WI38 (cell line): ENCODE measurements around the gene FLRT1.

Experiments used
- H3K4me3 ChIP-seq: 2 replicates; pipeline ENCODE4 v1.5.1; 2011; ENCODE audit warnings: low read depth, mild to moderate bottlenecking, control low read depth, low read length
- TF ChIP-seq, protein P1 (sequence below): IDR thresholded peaks from 2 replicates; pipeline ENCODE4 v1.5.1; 2012; ENCODE audit warnings: low read depth, mild to moderate bottlenecking, control low read depth, low read length

The FLRT1 gene, protein sequence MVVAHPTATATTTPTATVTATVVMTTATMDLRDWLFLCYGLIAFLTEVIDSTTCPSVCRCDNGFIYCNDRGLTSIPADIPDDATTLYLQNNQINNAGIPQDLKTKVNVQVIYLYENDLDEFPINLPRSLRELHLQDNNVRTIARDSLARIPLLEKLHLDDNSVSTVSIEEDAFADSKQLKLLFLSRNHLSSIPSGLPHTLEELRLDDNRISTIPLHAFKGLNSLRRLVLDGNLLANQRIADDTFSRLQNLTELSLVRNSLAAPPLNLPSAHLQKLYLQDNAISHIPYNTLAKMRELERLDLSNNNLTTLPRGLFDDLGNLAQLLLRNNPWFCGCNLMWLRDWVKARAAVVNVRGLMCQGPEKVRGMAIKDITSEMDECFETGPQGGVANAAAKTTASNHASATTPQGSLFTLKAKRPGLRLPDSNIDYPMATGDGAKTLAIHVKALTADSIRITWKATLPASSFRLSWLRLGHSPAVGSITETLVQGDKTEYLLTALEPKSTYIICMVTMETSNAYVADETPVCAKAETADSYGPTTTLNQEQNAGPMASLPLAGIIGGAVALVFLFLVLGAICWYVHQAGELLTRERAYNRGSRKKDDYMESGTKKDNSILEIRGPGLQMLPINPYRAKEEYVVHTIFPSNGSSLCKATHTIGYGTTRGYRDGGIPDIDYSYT

GRCh38 chr11:64035576-64035975, at the start of gene FLRT1:
Gene FLRT1, plus strand, starts transcription at chr11:64035931. Its CDS starts 80,337 bp downstream, at chr11:64116268.
- peak within 1 kb of the TSS; percentile 55 for H3K4me3 ChIP-seq
- TF ChIP-seq, protein P1, sequence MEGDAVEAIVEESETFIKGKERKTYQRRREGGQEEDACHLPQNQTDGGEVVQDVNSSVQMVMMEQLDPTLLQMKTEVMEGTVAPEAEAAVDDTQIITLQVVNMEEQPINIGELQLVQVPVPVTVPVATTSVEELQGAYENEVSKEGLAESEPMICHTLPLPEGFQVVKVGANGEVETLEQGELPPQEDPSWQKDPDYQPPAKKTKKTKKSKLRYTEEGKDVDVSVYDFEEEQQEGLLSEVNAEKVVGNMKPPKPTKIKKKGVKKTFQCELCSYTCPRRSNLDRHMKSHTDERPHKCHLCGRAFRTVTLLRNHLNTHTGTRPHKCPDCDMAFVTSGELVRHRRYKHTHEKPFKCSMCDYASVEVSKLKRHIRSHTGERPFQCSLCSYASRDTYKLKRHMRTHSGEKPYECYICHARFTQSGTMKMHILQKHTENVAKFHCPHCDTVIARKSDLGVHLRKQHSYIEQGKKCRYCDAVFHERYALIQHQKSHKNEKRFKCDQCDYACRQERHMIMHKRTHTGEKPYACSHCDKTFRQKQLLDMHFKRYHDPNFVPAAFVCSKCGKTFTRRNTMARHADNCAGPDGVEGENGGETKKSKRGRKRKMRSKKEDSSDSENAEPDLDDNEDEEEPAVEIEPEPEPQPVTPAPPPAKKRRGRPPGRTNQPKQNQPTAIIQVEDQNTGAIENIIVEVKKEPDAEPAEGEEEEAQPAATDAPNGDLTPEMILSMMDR, result no peak

DNA sequence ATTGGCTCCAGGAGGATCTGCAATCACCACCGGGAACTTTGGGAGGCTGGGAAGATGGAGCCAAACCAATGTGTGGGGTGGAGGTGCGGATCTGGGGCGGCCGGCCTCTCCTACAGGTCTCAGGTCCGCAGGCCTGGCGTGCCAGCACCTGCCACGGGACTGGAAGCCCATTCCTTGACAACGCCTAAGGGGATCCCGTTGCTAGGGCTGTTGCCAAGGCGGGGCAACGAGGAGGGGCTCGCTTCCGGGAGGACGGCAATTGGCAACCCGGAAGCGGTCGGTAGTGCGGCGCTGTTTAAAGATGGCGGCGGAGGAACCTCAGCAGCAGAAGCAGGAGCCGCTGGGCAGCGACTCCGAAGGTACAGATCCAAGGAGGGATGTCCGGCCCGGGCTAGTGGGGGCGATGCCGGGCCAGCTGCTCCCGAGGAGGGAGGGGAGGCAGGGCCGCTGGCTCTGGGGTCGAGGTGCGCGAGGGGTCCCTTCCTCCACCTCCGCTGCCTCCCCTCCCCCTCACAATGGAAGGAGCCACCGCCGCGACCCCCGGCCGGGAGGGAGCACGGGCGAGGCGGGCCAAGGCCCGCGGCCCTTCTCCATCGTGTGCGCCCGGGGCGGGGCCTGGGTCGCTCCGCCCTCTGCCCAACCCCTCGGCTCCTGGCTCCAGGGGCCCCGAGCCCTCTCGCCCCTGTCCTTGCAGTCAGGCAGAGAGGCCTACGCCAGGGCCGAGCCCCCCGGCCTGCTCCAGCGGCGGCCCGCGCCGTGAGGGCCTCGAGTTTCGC, 49.4 kb upstream of the FLRT1 start, which contains the start of gene OTUB1:
OTUB1 (plus strand) TSS at position 283 of the 776 bp plus-strand sequence; CDS start at position 302, 19 bp downstream.
- H3K4me3 ChIP-seq, result peak within 1 kb of the TSS; percentile 92
- TF ChIP-seq, protein P1, result no peak

DNA sequence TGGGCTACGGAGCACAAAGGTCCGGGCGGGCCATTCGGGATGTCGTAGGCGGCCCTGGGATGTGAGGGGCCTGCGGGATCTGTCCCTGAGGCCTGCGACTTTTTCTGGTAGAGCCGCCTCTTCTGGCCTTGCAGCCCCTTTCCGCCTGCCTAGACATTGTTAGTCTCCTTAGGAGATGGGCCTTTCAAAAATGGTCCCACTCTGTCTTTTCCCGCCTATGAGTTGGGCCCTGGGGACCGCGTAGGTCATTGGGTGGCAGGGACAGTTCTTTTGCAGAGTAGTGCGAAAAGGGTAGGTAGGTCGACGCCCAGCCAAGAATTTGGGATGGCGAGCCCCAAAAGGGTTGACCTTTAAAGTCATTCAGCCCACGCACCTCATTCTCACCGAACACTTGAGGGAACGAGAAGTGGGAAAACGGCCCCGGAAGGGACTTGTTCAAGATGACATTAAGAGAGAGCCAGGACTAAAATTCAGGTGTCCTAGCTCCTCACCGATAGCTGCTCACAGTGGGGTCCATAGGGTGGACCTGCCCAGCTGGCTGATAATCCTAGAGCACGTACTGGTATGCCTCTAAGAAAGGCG, 48.7 kb upstream of the FLRT1 start:
- H3K4me3 ChIP-seq, result peak overlapping the region; percentile 92
- TF ChIP-seq, protein P1, result no peak

DNA sequence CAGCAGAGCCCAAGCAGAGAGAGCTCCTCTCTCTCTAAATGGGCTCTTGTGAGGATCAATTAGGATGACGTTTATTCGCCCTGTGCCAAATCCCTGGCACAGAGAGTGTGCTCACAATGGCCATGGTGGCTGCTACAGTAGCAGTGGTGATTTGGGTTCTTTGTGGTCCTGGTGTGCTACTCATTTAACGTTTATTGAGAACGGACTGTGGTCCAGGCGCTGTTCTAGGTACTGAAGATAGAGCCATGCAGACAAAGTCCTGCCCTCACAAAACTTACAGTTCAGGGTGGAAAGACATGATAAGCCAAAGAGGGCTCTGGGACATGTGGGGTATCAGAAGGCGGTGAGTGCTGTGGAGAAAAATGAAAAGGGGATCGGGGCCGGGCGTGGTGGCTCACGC, 44.2 kb upstream of the FLRT1 start:
- H3K4me3 ChIP-seq, result no peak overlapping the region
- TF ChIP-seq, protein P1, result no peak

DNA sequence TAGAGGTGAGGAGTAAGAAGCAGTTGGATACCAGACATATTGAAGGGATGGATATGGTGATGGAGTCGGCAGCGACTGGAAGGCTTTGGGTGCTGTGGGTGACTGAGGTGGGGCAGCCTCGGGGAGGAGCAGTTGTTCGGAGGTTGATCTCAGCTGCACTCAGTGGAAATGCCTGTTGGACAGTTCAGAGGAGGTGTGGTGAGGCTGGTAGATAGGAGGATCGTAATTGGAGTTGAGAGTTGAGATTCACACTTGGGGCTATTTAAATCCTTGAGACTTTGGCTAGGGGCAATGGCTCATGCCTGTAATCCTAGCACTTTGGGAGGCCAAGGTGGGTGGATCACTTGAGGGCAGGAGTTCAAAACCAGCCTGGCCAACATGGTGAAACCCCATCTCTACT, 42.6 kb upstream of the FLRT1 start:
- H3K4me3 ChIP-seq, result no peak overlapping the region
- TF ChIP-seq, protein P1, result no peak

- TF ChIP-seq, protein P1, result no peak
- H3K4me3 ChIP-seq, result no peak overlapping the region
These were observed 41.7 kb upstream of the FLRT1 start for GRCh38 chr11:63993993-63994392.
